ENCODE measurements around the gene TUBA1B. TPM values are rescaled to one million over a fixed set of nuclear protein-coding genes. Genes with fewer than 3 reads are reported as not detected.

Gene TUBA1B
- total RNA-seq, 2 experiments from 2014 or later = 2,079 to 3,539 TPM

DNA sequence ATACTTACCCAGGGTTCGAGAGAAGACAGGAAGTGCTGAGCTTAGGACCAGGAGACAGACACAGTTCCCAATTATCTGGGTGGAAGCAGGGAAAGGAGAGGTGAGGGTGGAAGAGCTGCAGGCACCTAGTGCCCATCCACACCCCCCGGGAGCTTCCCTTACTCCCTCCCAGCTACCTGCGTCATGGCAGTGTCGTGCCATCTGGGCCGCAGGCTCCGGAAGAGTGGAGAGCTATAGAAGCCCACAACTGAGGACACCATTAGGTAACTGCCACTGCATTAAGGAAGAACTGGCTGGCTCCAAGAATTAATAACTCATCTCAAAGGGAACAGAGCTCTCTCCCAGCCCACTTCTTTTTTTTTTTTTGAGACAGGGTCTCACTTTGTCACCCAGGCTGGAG, 30.8 kb downstream of the TUBA1B start:
- Histone ChIP-seq H4K20me1 (ENCODE audit: insufficient read depth, low read length) (no peaks in the 10 kb centered on the region), H2AFZ (ENCODE audit: low read length) (no peak overlapping the region), H3K4me2 (ENCODE audit: low read length) (no peak overlapping the region), H3K4me1 (ENCODE audit: insufficient read depth, low read length, poor library complexity, severe bottlenecking) (peaks cover 19% of the 10 kb centered on the region), H3K79me2 (ENCODE audit: insufficient read depth, low read depth, low read length) (no peaks in the 10 kb centered on the region), H3K27ac (ENCODE audit: low read depth, low read length, poor library complexity, severe bottlenecking) (no peak overlapping the region), H3K4me3 (ENCODE audit: low read depth, low read length, poor library complexity, severe bottlenecking) (no peak overlapping the region), H3K36me3 (ENCODE audit: insufficient read depth, low read length) (peaks cover 21% of the 10 kb centered on the region), H3K9me3 (ENCODE audit: low read length) (no peaks in the 10 kb centered on the region), H3K9me2 (ENCODE audit: insufficient read depth, low read length) (no peaks in the 10 kb centered on the region)
- no peak for DNase-seq (ENCODE audit: low spot score)
- intact Hi-C loops (cut with micrococcal nuclease; ENCODE audit: unreplicated experiment) = no loop called here
- ChIA-PET CTCF (ENCODE audit: unreplicated experiment) (interaction anchor here (0.6 to 1.0 kb wide), 2 partner anchors 8 to 80 kb away, joined by 3 to 4 read pairs; no protein-coding TSS in a partner anchor), POLR2A (interaction anchor here (0.7 to 1.1 kb wide), 3 partner anchors 10 to 1438 kb away, joined by 3 to 4 read pairs (median 3); no protein-coding TSS in a partner anchor)
- no TSS peak for BruUV-seq (replicated peaks)
- TF ChIP-seq CTCF (conservative IDR thresholded peaks at IDR 0.05; ENCODE audit: low read length) (no peak), EZH2phosphoT487 (IDR thresholded peaks at IDR 0.05; ENCODE audit: borderline replicate concordance, low read depth, low read length) (no peak)

GRCh38 chr12:49098703-49099102, 32.5 kb downstream of the TUBA1B start:
- ChIA-PET CTCF (ENCODE audit: unreplicated experiment) (interaction anchor here (1.0 to 1.8 kb wide), 2 partner anchors 11 to 79 kb away, joined by 3 to 5 read pairs; no protein-coding TSS in a partner anchor), POLR2A (interaction anchor here (0.6 to 1.9 kb wide), 4 partner anchors 10 to 101 kb away, joined by 3 to 6 read pairs (median 4); partner anchors contain the start of gene LMBR1L)
- intact Hi-C loops (cut with micrococcal nuclease; ENCODE audit: unreplicated experiment) = loop anchor here (1.0 to 5.0 kb wide), 2 partner anchors 34 to 101 kb away; partner anchors contain the start of gene DDN
- Histone ChIP-seq H3K4me2 (ENCODE audit: low read length) (no peak overlapping the region), H3K27ac (ENCODE audit: low read depth, low read length, poor library complexity, severe bottlenecking) (no peak overlapping the region), H4K20me1 (ENCODE audit: insufficient read depth, low read length) (no peaks in the 10 kb centered on the region), H3K4me3 (ENCODE audit: low read depth, low read length, poor library complexity, severe bottlenecking) (no peak overlapping the region), H3K79me2 (ENCODE audit: insufficient read depth, low read depth, low read length) (no peaks in the 10 kb centered on the region), H3K4me1 (ENCODE audit: insufficient read depth, low read length, poor library complexity, severe bottlenecking) (peaks cover 2% of the 10 kb centered on the region), H2AFZ (ENCODE audit: low read length) (no peak overlapping the region), H3K36me3 (ENCODE audit: insufficient read depth, low read length) (peaks cover 15% of the 10 kb centered on the region), H3K9me2 (ENCODE audit: insufficient read depth, low read length) (no peaks in the 10 kb centered on the region), H3K9me3 (ENCODE audit: low read length) (no peaks in the 10 kb centered on the region)
- BruUV-seq (replicated peaks) = no TSS peak
- TF ChIP-seq EZH2phosphoT487 (IDR thresholded peaks at IDR 0.05; ENCODE audit: borderline replicate concordance, low read depth, low read length) (no peak), CTCF (conservative IDR thresholded peaks at IDR 0.05; ENCODE audit: low read length) (no peak)
- DNase-seq (ENCODE audit: low spot score) = no peak

- CTCF ChIA-PET (ENCODE audit: unreplicated experiment) = interaction anchor here (1.0 to 1.8 kb wide), 2 partner anchors 10 to 78 kb away, joined by 3 to 5 read pairs; no protein-coding TSS in a partner anchor
- H3K36me3 ChIP-seq (ENCODE audit: insufficient read depth, low read length) = peaks cover 10% of the 10 kb centered on the region; the same call in 1 of the 2 replicates
- intact Hi-C loops (cut with micrococcal nuclease; ENCODE audit: unreplicated experiment) = loop anchor here (1.0 to 5.0 kb wide), 2 partner anchors 34 to 101 kb away; partner anchors contain the start of gene DDN
- H2AFZ ChIP-seq (ENCODE audit: low read length) = no peak overlapping the region
- POLR2A ChIA-PET = interaction anchor here (0.6 to 1.9 kb wide), 4 partner anchors 10 to 102 kb away, joined by 3 to 6 read pairs (median 4); partner anchors contain the start of gene LMBR1L
- BruUV-seq (replicated peaks) = no TSS peak
- H3K4me1 ChIP-seq (ENCODE audit: insufficient read depth, low read length, poor library complexity, severe bottlenecking) = no peaks in the 10 kb centered on the region
- no peaks in the 10 kb centered on the region for H3K79me2 ChIP-seq (ENCODE audit: insufficient read depth, low read depth, low read length)
- no peaks in the 10 kb centered on the region for H3K9me2 ChIP-seq (ENCODE audit: insufficient read depth, low read length)
- no peak overlapping the region for H3K4me2 ChIP-seq (ENCODE audit: low read length)
- no peaks in the 10 kb centered on the region for H4K20me1 ChIP-seq (ENCODE audit: insufficient read depth, low read length)
- no peak overlapping the region for H3K27ac ChIP-seq (ENCODE audit: low read depth, low read length, poor library complexity, severe bottlenecking)
- no peak overlapping the region for H3K4me3 ChIP-seq (ENCODE audit: low read depth, low read length, poor library complexity, severe bottlenecking)
- no peaks in the 10 kb centered on the region for H3K9me3 ChIP-seq (ENCODE audit: low read length)
- DNase-seq (ENCODE audit: low spot score) = peak; percentile 58
- peak; percentile 87 for TF ChIP-seq CTCF (conservative IDR thresholded peaks at IDR 0.05; ENCODE audit: low read length)
- TF ChIP-seq EZH2phosphoT487 (IDR thresholded peaks at IDR 0.05; ENCODE audit: borderline replicate concordance, low read depth, low read length) = no peak
These were observed 33.2 kb downstream of the TUBA1B start for GRCh38 chr12:49098035-49098451.
